Tibial artery (tissue), 4 donors: Measurements from ENCODE around the gene CELF1.

ENCODE experiments used
- DNase-seq, 2 donors: peaks; one replicate each; pipeline ENCODE4 v3.0.0-alpha.2; 2019
- H3K27ac ChIP-seq, 2 donors: fragments of 200-600 bp; sonication (generic) in 1 of 2; 1 replicate in 1 of 2; 2 replicates in 1 of 2; pipeline ENCODE4 v1.5.1; 2018 to 2019; ENCODE audit warnings: mild to moderate bottlenecking in 1 of 2
- H3K27me3 ChIP-seq, 2 donors: fragments of 200-600 bp; sonication (generic) in 1 of 2; one replicate each; pipeline versions ENCODE4 v1.5.1 to v1.6.0; 2016 to 2019
- H3K36me3 ChIP-seq, 3 donors: fragments of 200-600 bp; sonication (generic) in 2 of 3; one replicate each; pipeline ENCODE4 v1.5.1; 2016 to 2019; ENCODE audit warnings: mild to moderate bottlenecking in 2 of 3
- H3K4me1 ChIP-seq, 4 donors: fragments of 200-600 bp; sonication (generic) in 2 of 4; 1 replicate in 3 of 4; 2 replicates in 1 of 4; pipeline ENCODE4 v1.5.1; 2016 to 2019
- H3K4me3 ChIP-seq, 2 donors: fragments of 200-600 bp; sonication (generic) in 1 of 2; 1 replicate in 1 of 2; 2 replicates in 1 of 2; pipeline ENCODE4 v1.5.1; 2018 to 2019; ENCODE audit warnings: mild to moderate bottlenecking in 2 of 2
- H3K9me3 ChIP-seq, 3 donors: fragments of 200-600 bp; sonication (generic) in 1 of 3; one replicate each; pipeline ENCODE4 v1.5.1; 2016 to 2019
- CTCF ChIP-seq, 2 experiments: fragments of 200-600 bp in 1 of 2; fragments of 450-650 bp in 1 of 2; IDR thresholded peaks; one replicate each; pipeline ENCODE4 v1.5.1; 2017 to 2019; ENCODE audit warnings: antibody characterized with exemption in 2 of 2, mild to moderate bottlenecking in 1 of 2, moderate library complexity in 1 of 2
- intact Hi-C: fragments of 100-400 bp; cut with DNase I; formaldehyde crosslinking; loops from one replicate; pipeline ENCODE4 v1.15.0; 2023; ENCODE audit warnings: low total_unique reads

Gene CELF1

GRCh38 chr11:47552566-47553405 is at the start of gene CELF1:
Gene CELF1, minus strand, starts transcription at chr11:47553132. Its CDS starts 53,609 bp downstream, at chr11:47499523.
- Histone ChIP-seq H3K27ac (peak within 1 kb of the TSS; percentile 94 to 96), H3K36me3 (no peaks in the 10 kb centered on the region), H3K4me3 (peak within 1 kb of the TSS; percentile 97 to 98), H3K4me1 (peaks cover 0 to 45% (median 28%) of the 10 kb centered on the region in 4 donors), H3K27me3 (no peaks in the 10 kb centered on the region), H3K9me3 (no peaks in the 10 kb centered on the region)
- intact Hi-C loops = loop anchor here (10.0 kb wide), 1 partner anchor 58 kb away; no protein-coding TSS in a partner anchor
- DNase-seq = peak; percentile 88 to 95
- peak; percentile 91 to 93 for TF ChIP-seq CTCF (IDR thresholded peaks at IDR 0.05)

DNA sequence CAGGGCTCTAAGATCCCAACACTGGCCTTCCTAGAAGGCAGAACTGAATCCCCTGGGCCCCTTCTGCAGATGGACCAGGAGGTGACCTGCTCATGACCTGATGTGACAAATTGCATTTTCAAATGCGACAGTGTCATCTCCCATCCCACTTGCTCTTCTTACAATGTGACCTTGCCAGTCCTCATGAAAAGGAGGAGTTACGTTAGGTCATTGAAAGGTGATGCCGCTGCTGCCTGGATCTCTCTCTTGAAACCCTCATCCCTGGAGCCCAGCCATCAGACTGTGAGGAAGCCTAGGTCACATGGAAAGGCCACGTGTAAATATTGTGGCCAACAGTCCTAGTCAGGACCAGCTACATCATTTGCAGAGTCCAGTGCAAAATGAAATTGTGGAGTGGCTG is 47.0 kb upstream of the CELF1 start:
- H3K4me1 ChIP-seq = no peaks in the 10 kb centered on the region
- H3K27me3 ChIP-seq = peaks cover 0 to 17% of the 10 kb centered on the region in 2 donors
- no peaks in the 10 kb centered on the region for H3K36me3 ChIP-seq
- H3K4me3 ChIP-seq = no peak overlapping the region
- no peaks in the 10 kb centered on the region for H3K9me3 ChIP-seq
- no peak for TF ChIP-seq CTCF (IDR thresholded peaks at IDR 0.05)
- intact Hi-C loops = no loop called here
- DNase-seq = peak in 1 of 2 donors; percentile 43
- no peak overlapping the region for H3K27ac ChIP-seq

DNA sequence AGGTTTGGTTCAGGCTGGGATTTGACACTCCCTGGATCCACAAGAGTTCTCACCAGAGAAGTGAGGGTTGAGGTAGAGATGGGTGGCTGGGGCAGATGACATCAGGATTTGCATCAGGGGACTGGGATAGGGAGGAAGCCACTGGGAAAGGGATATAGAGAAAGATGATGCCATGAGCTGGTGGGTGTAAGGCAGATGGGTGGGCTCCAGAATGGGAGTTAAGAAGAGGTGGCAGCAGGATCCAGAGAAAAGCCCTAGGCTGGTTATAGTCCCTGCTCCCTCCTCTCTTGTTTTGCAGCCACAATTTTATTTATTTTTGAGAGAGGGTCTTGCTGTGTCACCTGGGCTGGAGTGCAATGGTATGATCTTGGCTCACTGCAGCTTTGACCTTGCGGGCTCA is 43.0 kb upstream of the CELF1 start:
- intact Hi-C loops = no loop called here
- H3K4me1 ChIP-seq = peaks cover 0 to 15% (median 11%) of the 10 kb centered on the region in 4 donors
- no peaks in the 10 kb centered on the region for H3K9me3 ChIP-seq
- H3K27me3 ChIP-seq = peaks cover 0 to 53% of the 10 kb centered on the region in 2 donors
- no peak for TF ChIP-seq CTCF (IDR thresholded peaks at IDR 0.05)
- H3K4me3 ChIP-seq = no peak overlapping the region
- no peak overlapping the region for H3K27ac ChIP-seq
- H3K36me3 ChIP-seq = no peaks in the 10 kb centered on the region
- no peak for DNase-seq

- Histone ChIP-seq H3K4me1 (peaks cover 0 to 15% (median 11%) of the 10 kb centered on the region in 4 donors), H3K36me3 (no peaks in the 10 kb centered on the region), H3K4me3 (no peak overlapping the region), H3K27ac (no peak overlapping the region), H3K9me3 (no peaks in the 10 kb centered on the region), H3K27me3 (peaks cover 0 to 60% of the 10 kb centered on the region in 2 donors)
- DNase-seq = no peak
- no peak for TF ChIP-seq CTCF (IDR thresholded peaks at IDR 0.05)
- intact Hi-C loops = no loop called here
Measured at GRCh38 chr11:47595029-47595428, 42.1 kb upstream of the CELF1 start.

DNA sequence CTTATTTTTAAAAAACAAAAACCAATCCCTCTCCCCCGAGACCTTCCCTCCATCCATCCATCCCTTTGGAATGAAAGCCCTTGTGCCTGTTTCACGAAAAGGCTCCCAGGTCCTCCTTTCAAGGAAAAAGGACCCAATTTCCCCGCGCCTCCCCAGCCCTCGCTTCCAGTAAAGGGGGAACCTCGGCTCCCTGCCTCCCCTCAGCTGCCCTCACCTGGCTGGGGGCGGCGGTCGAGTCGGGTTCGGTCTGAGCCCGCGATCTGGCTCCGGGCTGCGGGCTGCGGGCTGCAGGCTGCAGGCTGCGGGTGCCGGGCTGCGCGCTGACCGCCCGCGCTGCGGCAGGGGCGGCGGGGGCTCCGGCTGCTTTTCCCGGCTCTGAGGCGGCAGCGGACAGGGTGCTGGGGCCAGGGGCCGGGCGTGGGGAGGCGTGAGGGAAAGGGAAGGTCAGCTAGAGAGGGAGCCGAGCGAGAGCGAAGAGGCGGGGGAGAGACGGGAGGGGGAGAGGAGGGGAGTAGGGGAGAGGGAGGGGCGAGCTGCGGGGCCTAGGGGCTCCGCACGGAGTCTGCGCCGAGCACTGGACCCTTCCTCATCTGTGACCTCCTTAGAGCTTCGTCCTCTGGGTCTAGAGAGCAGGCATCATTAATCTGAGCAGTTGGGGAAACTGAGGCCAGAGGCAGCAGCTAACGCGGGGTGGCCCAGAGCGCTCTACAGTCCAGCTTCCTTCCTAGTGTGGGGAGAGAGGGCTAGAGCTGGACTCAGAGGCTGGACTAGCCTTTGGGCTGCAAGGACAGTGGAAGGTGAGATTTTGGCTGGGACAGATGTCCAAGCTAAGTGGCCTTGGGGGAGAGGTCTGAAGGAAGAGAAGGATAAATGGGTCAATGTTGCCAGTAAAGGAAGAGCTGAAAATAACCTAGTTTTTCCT is 41.3 kb upstream of the CELF1 start, which contains the start of gene C1QTNF4:
Gene C1QTNF4 (minus strand): TSS at position 478 of the 922 bp plus-strand sequence. CDS start 3,601 bp downstream, outside the sequence.
- no peak within 1 kb of the TSS for H3K27ac ChIP-seq
- H3K27me3 ChIP-seq = peaks cover 0 to 69% of the 10 kb centered on the region in 2 donors
- H3K9me3 ChIP-seq = no peaks in the 10 kb centered on the region
- H3K4me3 ChIP-seq = peak within 1 kb of the TSS; percentile 15 to 40
- TF ChIP-seq CTCF (IDR thresholded peaks at IDR 0.05) = no peak
- no peak for DNase-seq
- intact Hi-C loops = no loop called here
- peaks cover 0 to 18% (median 12%) of the 10 kb centered on the region in 4 donors for H3K4me1 ChIP-seq
- no peaks in the 10 kb centered on the region for H3K36me3 ChIP-seq
